GM12872 (cell line): ENCODE measurements around the gene TMED3.

Source experiments
- TF ChIP-seq, protein P1 (sequence below): IDR thresholded peaks from 3 replicates; pipeline ENCODE4 v1.5.1; 2011; ENCODE audit warnings: low read depth, mild to moderate bottlenecking, low read length, moderate library complexity; ENCODE audit not compliant: insufficient read depth

The TMED3 gene

DNA sequence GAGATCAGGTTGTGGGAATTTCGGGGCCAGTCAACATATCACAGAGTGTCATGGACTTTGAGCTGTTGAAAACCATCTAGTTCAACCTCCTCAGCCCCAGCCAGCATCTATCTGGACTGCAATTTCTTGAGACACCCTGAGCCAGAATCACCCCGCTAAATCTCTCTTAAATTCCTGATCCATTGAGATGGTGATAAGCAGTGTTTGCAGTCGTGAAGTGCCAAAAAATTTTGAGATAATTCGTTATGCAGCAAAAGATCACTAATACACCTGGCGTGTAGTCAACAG lies 29.3 kb downstream of the TMED3 start:
- TF ChIP-seq, protein P1, sequence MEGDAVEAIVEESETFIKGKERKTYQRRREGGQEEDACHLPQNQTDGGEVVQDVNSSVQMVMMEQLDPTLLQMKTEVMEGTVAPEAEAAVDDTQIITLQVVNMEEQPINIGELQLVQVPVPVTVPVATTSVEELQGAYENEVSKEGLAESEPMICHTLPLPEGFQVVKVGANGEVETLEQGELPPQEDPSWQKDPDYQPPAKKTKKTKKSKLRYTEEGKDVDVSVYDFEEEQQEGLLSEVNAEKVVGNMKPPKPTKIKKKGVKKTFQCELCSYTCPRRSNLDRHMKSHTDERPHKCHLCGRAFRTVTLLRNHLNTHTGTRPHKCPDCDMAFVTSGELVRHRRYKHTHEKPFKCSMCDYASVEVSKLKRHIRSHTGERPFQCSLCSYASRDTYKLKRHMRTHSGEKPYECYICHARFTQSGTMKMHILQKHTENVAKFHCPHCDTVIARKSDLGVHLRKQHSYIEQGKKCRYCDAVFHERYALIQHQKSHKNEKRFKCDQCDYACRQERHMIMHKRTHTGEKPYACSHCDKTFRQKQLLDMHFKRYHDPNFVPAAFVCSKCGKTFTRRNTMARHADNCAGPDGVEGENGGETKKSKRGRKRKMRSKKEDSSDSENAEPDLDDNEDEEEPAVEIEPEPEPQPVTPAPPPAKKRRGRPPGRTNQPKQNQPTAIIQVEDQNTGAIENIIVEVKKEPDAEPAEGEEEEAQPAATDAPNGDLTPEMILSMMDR, result no peak

DNA sequence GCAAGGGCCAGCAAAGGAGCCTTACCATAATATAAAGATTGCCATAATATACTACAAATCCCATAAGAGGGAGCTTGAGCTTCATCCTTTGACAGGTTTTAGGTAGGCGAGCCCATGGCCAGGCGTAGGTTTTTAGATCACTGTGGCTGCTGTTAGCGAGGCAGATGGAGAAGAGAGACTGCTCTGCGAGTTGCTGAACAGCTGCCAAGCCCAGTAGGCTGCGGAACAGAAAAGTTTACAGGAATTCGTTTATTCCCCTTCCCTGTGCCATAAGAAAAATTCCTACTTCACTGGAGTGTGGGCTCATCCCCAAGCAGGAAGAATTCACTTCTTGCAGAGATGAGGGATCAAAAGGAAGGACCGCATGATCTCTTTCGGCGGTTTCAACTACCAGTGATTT lies 30.5 kb downstream of the TMED3 start:
- TF ChIP-seq, protein P1, result no peak

DNA sequence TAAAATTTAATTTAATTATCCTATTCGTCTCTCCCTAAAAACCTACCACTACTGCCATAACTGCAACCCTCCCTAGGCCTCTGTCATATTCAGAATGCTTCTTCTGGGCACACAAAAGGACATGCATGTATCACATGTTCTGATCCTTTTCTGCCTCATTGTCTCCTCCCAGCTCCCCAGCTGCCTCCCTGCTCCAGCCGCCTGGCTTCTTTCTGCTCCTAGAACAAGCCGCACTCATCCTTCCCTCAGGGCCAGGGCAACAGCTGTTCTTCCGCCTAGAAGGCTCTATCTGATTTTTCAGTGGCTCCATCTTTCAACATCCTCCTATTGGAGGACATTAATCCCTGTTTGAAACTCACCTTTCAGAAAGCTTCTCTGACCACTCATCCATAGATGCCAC lies 38.6 kb downstream of the TMED3 start:
- TF ChIP-seq, protein P1, result no peak

DNA sequence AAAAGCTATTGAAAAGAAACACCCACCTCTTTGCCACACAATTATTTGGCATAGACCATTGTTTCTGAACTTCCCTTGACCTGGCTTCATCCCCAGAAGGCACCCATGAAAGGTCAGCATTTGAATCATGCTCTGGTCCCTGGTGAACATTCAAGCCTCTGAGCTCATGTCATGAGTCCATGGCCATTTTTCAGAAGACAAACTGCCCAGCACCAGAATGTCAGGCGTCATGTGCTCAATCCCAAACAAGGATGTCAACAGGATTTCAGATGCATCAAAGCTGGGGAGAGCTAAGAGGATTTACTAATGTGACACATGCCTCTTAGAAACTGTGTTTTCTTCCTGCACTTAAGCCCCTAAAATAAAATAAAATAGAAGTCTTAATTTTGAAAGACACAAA lies 41.3 kb downstream of the TMED3 start:
- TF ChIP-seq, protein P1, result no peak

DNA sequence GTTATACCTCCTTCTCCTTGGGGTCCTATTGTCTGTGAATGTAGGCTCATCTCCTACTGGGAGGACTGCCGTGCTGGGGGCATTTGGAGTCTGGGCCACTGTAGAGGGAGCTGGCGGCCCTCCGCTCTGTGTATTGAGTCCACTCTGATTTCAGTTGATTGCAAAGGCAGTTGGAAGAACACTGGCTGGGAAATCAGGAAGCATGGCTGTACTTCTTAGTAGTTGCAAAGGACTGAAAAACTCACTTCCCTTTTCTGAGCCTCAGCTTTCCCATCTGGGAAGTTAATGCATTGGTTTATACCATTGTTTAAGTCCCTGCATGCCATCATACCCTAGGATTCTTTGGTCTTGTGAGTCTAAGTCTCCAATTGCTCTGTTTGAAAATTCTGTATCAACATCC lies 46.7 kb downstream of the TMED3 start:
- TF ChIP-seq, protein P1, result no peak

DNA sequence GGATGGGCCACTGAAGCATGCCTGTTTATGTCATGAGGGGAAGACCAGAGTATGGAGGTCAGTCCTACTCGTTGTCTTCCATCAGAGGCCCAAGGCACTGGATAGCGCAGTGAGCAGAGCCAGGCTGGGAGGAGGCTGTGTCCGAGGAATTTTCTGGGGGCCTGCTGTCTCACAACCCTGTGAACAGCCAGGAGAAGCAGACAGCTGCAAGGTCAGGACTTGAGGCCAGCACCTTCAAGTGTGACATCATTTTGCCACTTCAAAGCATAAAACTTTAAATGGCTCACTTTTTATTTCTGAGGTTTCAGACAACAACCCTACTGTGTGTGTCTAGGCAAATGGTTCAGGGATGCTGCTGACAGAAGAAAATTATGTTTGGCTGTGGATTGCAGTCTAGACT lies 47.2 kb downstream of the TMED3 start:
- TF ChIP-seq, protein P1, result no peak

DNA sequence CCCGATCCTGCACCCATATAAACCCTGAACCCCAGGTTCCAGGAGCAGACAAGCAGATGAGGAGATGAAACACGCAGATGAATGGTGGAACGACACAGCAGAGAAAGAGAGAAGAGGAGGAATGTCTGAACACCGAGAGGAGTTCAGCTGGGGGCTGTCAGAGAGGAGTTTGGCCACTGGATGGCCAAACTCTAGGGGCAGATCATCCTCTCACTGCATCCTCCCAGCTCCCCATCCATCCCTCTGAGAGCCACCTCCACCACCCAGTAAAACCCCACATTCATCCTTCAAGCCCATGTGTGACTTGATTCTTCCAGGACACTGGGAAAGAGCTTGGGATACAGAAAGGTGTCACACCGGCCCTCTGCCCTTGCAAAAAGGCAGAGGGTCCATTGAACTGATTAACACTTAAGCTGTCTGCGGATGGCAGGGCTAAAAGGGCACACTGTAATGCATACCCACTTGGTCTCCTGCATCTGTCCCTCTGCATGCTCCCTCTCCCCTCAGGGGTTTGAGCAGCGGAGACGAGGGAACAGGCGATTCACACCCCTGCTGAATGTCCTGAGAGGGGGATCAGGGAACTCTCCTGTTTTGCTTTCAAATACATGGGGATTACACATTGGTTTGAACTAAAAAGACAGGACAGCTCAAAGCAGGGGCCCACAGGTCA lies 53.8 kb downstream of the TMED3 start:
- TF ChIP-seq, protein P1, result no peak
